GM21447 (cell line): ENCODE results near the gene EPN2.

Source experiments
- ATAC-seq: cut with Tn5 transposase; IDR thresholded peaks from one replicate; pipeline ENCODE4 v1.9.1; 2021; ENCODE audit not compliant: unreplicated experiment

Gene EPN2

DNA sequence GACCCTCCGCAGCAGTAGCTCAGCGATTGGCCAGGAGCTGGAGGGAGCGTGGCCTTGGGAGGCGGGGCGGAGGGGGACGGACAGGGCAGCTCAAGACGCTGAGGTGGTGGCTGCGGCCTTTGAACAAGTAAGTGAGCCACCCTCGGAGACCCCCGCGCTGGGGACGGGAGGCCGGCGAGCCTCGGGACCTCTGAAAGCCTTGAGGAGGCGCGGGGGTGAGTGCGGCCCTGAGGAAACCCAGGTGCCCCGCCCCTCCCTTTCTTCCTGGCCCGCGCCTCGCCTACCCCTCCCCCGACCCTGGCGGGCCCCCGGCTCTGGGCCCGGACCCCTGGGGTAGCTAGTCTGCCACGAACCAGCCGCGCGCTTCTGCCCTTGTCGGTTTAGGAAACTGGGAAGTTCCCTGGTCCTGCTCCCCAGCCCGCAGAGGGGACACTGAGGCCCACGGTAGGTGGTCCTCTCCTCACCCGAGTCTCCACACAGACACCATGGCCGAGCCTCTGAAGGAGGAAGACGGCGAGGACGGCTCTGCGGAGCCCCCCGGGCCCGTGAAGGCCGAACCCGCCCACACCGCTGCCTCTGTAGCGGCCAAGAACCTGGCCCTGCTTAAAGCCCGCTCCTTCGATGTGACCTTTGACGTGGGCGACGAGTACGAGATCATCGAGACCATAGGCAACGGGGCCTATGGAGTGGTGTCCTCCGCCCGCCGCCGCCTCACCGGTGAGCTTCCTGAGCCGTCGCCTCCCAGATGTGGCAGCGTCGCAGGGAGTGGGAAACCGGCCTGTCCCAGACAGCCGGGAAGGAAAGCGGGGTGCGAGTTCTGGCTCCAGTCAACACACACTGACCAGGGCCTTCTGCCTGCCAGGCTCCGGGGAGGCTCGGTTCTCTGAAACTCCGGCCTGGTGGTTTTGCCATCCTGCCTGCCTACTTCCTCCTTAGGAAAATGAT is 141.5 kb downstream of the EPN2 start, which contains the start of gene MAPK7:
Gene MAPK7 (plus strand): TSS at position 83 of the 945 bp plus-strand sequence. CDS start 403 bp downstream, at position 486.
- ATAC-seq, result peak; percentile 16

- ATAC-seq, result no peak
These were observed 142.3 kb downstream of the EPN2 start for GRCh38 chr17:19379361-19380065.

- no peak for ATAC-seq
These were observed 143.5 kb downstream of the EPN2 start for GRCh38 chr17:19380481-19381301.

DNA sequence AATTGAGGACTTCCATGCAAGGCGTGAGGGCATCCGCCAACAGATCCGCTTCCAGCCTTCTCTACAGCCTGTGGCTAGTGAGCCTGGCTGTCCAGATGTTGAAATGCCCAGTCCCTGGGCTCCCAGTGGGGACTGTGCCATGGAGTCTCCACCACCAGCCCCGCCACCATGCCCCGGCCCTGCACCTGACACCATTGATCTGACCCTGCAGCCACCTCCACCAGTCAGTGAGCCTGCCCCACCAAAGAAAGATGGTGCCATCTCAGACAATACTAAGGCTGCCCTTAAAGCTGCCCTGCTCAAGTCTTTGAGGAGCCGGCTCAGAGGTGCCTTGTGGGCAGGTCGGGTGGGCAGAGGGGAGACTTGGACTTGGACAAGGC is 144.2 kb downstream of the EPN2 start:
- no peak for ATAC-seq

DNA sequence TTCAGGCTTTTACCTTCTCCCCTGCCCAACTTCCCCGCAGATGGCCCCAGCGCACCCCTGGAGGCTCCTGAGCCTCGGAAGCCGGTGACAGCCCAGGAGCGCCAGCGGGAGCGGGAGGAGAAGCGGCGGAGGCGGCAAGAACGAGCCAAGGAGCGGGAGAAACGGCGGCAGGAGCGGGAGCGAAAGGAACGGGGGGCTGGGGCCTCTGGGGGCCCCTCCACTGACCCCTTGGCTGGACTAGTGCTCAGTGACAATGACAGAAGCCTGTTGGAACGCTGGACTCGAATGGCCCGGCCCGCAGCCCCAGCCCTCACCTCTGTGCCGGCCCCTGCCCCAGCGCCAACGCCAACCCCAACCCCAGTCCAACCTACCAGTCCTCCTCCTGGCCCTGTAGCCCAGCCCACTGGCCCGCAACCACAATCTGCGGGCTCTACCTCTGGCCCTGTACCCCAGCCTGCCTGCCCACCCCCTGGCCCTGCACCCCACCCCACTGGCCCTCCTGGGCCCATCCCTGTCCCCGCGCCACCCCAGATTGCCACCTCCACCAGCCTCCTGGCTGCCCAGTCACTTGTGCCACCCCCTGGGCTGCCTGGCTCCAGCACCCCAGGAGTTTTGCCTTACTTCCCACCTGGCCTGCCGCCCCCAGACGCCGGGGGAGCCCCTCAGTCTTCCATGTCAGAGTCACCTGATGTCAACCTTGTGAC is 144.7 kb downstream of the EPN2 start:
- no peak for ATAC-seq

DNA sequence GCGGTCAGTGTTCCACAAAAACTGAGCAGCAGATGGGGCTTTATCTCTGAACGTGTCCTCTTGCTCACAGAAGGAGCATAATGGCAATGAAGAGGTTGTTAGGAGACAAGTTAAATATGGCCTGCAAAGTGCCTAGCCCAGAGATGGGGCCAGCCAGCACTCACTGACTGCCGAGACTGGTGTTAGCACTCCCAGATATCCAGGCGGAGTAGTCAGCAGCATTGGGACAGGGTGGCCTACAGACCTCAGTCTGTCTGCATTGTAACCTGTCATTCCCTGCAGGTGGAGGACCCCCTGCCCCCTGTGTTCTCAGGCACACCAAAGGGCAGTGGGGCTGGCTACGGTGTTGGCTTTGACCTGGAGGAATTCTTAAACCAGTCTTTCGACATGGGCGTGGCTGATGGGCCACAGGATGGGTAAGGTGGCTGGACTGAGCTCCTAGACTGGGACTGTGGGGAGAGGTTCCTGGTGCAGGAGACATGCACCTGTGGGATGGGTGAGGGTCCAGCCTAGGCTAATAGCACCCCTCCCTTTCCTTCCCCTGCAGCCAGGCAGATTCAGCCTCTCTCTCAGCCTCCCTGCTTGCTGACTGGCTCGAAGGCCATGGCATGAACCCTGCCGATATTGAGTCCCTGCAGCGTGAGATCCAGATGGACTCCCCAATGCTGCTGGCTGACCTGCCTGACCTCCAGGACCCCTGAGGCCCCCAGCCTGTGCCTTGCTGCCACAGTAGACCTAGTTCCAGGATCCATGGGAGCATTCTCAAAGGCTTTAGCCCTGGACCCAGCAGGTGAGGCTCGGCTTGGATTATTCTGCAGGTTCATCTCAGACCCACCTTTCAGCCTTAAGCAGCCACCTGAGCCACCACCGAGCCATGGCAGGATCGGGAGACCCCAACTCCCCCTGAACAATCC is 145.6 kb downstream of the EPN2 start:
- no peak for ATAC-seq

DNA sequence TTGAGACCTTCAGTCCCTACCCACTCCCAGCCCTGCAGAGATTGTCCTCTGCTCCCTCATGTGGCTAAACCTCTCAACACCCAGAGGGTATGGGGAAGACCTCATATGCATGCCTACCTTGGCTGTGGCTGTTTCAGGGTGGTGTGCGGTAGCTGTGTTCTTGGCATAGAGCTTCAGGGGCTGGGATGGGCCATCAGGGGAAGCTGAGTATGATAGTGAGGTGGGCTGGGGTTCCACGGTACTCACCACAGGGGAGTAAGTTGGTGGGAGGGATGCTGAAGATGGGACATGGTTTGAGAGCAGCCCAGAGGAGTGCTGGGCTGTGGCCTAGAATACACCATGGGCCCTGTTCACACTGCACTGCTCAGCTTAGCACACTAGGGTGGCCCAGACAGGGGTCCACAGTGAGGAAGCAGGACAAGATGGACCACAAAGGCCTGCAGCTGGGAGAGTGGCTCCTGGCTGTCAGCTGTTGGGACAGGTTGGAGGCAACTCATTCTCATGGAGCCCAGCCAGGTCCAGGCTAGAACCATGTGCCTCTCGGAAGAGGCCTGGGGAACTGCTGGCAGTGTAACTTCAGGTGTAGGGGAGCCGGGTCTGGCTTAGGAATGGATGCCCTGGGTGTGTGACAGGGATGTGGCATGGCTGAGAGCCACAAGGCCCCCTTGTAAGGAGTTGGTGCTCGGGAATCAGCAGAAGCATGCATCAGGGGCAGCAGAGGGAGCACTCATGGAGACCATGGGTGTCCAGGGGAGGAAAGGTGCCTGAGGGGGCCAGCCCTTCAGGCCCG is 146.7 kb downstream of the EPN2 start:
- ATAC-seq, result no peak

GRCh38 chr17:19384723-19385391 is 147.7 kb downstream of the EPN2 start:
- no peak for ATAC-seq

GRCh38 chr17:19385521-19385983 is 148.4 kb downstream of the EPN2 start:
- no peak for ATAC-seq
